ENCODE measurements around the gene ZFAND4. TPM values are rescaled to one million over a fixed set of nuclear protein-coding genes. Genes with fewer than 3 reads are reported as not detected.

The ZFAND4 gene
- total RNA-seq, 1 experiment from 2014 or later = 15.5 TPM

DNA sequence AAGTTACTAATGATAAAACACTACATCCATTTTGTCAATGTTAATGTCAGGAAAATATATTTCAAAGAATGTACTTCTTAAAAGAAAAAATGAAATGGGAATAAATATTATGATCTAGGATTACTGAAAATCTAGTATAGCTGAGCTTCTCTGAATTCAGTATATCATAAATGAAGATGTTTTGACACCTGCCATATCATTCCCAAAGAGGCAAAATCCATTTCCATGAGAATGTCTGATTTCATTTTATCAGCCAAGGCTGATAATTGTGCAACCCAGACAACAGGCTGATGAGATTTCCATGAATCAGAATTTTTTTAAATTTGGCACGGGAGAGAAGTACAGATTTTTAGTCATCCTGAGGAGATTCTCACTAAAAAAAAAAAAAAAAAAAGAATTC, 32.5 kb downstream of the ZFAND4 start:
- Histone ChIP-seq H3K27me3 (ENCODE audit: insufficient read depth, low read length) (no peaks in the 10 kb centered on the region), H3K27ac (ENCODE audit: low read depth, low read length) (no peak overlapping the region), H3K9ac (ENCODE audit: low read length) (no peak overlapping the region), H3K9me2 (ENCODE audit: insufficient read depth) (no peaks in the 10 kb centered on the region), H3K9me3 (ENCODE audit: control insufficient read depth in 1 of 2, insufficient read depth in 1 of 2, low read depth in 1 of 2, low read length in 2 of 2) (no peaks in the 10 kb centered on the region), H3K4me3 (replicated peaks in 1 of 2; ENCODE audit: low read depth in 1 of 2, low read length in 2 of 2) (no peak overlapping the region), H4K20me1 (ENCODE audit: insufficient read depth) (no peaks in the 10 kb centered on the region; the same call in 1 of the 2 replicates), H3K4me2 (ENCODE audit: low read length) (no peak overlapping the region), H3K36me3 (ENCODE audit: control insufficient read depth in 1 of 2, insufficient read depth in 2 of 2, low read length in 2 of 2) (no peaks in the 10 kb centered on the region), H2AFZ (ENCODE audit: low read depth, low read length, poor library complexity, severe bottlenecking) (no peak overlapping the region), H3K79me2 (ENCODE audit: insufficient read depth, low read length) (no peaks in the 10 kb centered on the region), H3K4me1 (ENCODE audit: control insufficient read depth in 1 of 2, insufficient read depth in 2 of 2, low read length in 2 of 2) (no peaks in the 10 kb centered on the region)
- CTCF ChIA-PET = no interaction called here
- ATAC-seq (no peak), DNase-seq (ENCODE audit: low read depth, low spot score) (no peak)
- POLR2A ChIA-PET = no interaction called here
- no TSS peak for BruUV-seq (replicated peaks)
- RAD21 ChIA-PET (ENCODE audit: low non-redundant PET in 1 of 2, low total read pairs in 2 of 2, uncharacterized antibody in 2 of 2, unreplicated experiment in 2 of 2) = no interaction called here
- no peak for TF ChIP-seq JUND (IDR thresholded peaks at IDR 0.05)
- TF ChIP-seq POLR2AphosphoS5 (IDR thresholded peaks at IDR 0.05; ENCODE audit: low read depth, low read length) = no peak
- TF ChIP-seq EZH2 (IDR thresholded peaks at IDR 0.05) = no peak
- no peak for TF ChIP-seq CTCF (IDR thresholded peaks at IDR 0.05 in 2 of 3, conservative IDR thresholded peaks at IDR 0.05 in 1 of 3; ENCODE audit: borderline replicate concordance in 1 of 3, insufficient read depth in 1 of 3, low read depth in 2 of 3, low read length in 2 of 3)
- TF ChIP-seq FOSL1 (IDR thresholded peaks at IDR 0.05; ENCODE audit: low read depth) = no peak
- no peak for TF ChIP-seq SP1 (IDR thresholded peaks at IDR 0.05; ENCODE audit: low read depth)
- no peak for TF ChIP-seq POLR2A (IDR thresholded peaks at IDR 0.05; ENCODE audit: borderline replicate concordance, extremely low read depth, insufficient read depth, insufficient read length)
- no peak for TF ChIP-seq ZBTB33 (IDR thresholded peaks at IDR 0.05; ENCODE audit: extremely low read depth, insufficient replicate concordance, low read length)
- TF ChIP-seq ZFX (IDR thresholded peaks at IDR 0.05) = no peak
- TF ChIP-seq EGR1 (IDR thresholded peaks at IDR 0.05; ENCODE audit: low read depth) = no peak
- TF ChIP-seq, protein P1, sequence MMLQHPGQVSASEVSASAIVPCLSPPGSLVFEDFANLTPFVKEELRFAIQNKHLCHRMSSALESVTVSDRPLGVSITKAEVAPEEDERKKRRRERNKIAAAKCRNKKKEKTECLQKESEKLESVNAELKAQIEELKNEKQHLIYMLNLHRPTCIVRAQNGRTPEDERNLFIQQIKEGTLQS (IDR thresholded peaks at IDR 0.05) = no peak
- intact Hi-C loops (cut with micrococcal nuclease) = no loop called here
